Panc1 (cell line): ENCODE data around the gene CDH23. TPM values are rescaled to one million over a fixed set of nuclear protein-coding genes. Genes with fewer than 3 reads are reported as not detected.

ENCODE experiments used
- ATAC-seq: fragments of 200-7000 bp; cut with Tn5 transposase; 2 replicates; pipeline ENCODE4 v1.9.1; 2020; ENCODE audit warnings: mild to moderate bottlenecking, moderate library complexity
- BruUV-seq: library from RNA; stranded (reverse); fragments of 400-500 nt; replicated peaks from 2 replicates; lab custom pipeline; 2021; lab: Mats Ljungman, UMichigan
- CTCF ChIA-PET: fragments of 300-600 bp; sonication (Branson Sonifier 250); formaldehyde crosslinking; loops from one replicate; lab custom pipeline; 2022; ENCODE audit warnings: antibody characterized with exemption; lab: Charles Lee
- POLR2A ChIA-PET: fragments of 300-600 bp; sonication (Branson Sonifier 250); formaldehyde crosslinking; loops from one replicate; lab custom pipeline; 2022; ENCODE audit warnings: antibody characterized with exemption; lab: Charles Lee
- DNase-seq: peaks from one replicate; pipeline ENCODE4 v3.0.0-alpha.2; 2010; ENCODE audit warnings: low read depth, low spot score
- H3K27ac ChIP-seq: 2 replicates; pipeline ENCODE4 v1.5.1; 2011; ENCODE audit warnings: mild to moderate bottlenecking, low read length, inconsistent platforms
- H3K27me3 ChIP-seq: fragments of 200-500 bp; sonication (Bioruptor generic); 2 replicates; pipeline ENCODE4 v1.6.0; 2014; ENCODE audit warnings: low read length, inconsistent platforms; ENCODE audit not compliant: control insufficient read depth, insufficient read depth
- H3K36me3 ChIP-seq: fragments of 200-500 bp; sonication (Bioruptor generic); 2 replicates; pipeline ENCODE4 v1.5.1; 2014; ENCODE audit warnings: inconsistent platforms, mild to moderate bottlenecking, low read length, moderate library complexity; ENCODE audit not compliant: control insufficient read depth, insufficient read depth
- H3K4me1 ChIP-seq: 2 replicates; pipeline ENCODE4 v1.5.1; 2011; ENCODE audit warnings: inconsistent platforms, mild to moderate bottlenecking, low read length, moderate library complexity; ENCODE audit not compliant: control insufficient read depth, insufficient read depth
- H3K4me3 ChIP-seq, 2 experiments: 2 replicates each; pipeline ENCODE4 v1.5.1; 2011 to 2012; ENCODE audit warnings: low read depth in 2 of 2, low read length in 2 of 2, mild to moderate bottlenecking in 2 of 2, inconsistent platforms in 1 of 2, moderate library complexity in 1 of 2
- H3K9me3 ChIP-seq: fragments of 200-500 bp; sonication (Bioruptor generic); 2 replicates; pipeline ENCODE4 v1.5.1; 2014; ENCODE audit warnings: low read depth, mild to moderate bottlenecking, inconsistent platforms, low read length, moderate library complexity; ENCODE audit not compliant: control insufficient read depth, insufficient read depth
- CTCF ChIP-seq: fragments of 450-650 bp; IDR thresholded peaks from 2 replicates; pipeline ENCODE4 v1.5.1; 2017; ENCODE audit warnings: mild to moderate bottlenecking
- POLR2AphosphoS5 ChIP-seq: IDR thresholded peaks from 2 replicates; pipeline ENCODE4 v1.6.1; 2012; ENCODE audit warnings: mild to moderate bottlenecking, low read depth, low read length, moderate library complexity
- REST ChIP-seq, 2 experiments: IDR thresholded peaks; 2 replicates each; pipeline ENCODE4 v1.6.1; 2011 to 2012; ENCODE audit warnings: low read depth in 2 of 2, control low read depth in 1 of 2, low read length in 1 of 2, mild to moderate bottlenecking in 1 of 2, moderate library complexity in 1 of 2; ENCODE audit not compliant: insufficient read depth in 1 of 2
- SIN3A ChIP-seq: IDR thresholded peaks from 2 replicates; pipeline ENCODE4 v1.6.1; 2012; ENCODE audit warnings: low read depth, mild to moderate bottlenecking, low read length, moderate library complexity, borderline replicate concordance; ENCODE audit not compliant: insufficient read depth
- TCF7L2 ChIP-seq: IDR thresholded peaks from 2 replicates; pipeline ENCODE4 v1.6.1; 2011; ENCODE audit warnings: mild to moderate bottlenecking, low read depth, low read length, inconsistent platforms
- in situ Hi-C: cut with HindIII; loops from 2 replicates; pipeline ENCODE4 v1.10.0; 2016; ENCODE audit warnings: low sequenced_read_pairs, low pct_unique_long_range_greater_than_20kb
- intact Hi-C: fragments of 100-400 bp; cut with micrococcal nuclease; formaldehyde crosslinking; loops from one replicate; pipeline ENCODE4 v1.10.0; 2022; ENCODE audit not compliant: unreplicated experiment
- total RNA-seq: library from RNA; stranded (reverse); gene quantifications from one replicate; pipeline ENCODE4 v1.2.1, GENCODE V29; 2021; ENCODE audit not compliant: unreplicated experiment

CDH23 gene
- total RNA-seq, 1 experiment from 2014 or later: 2.7 TPM

- no TSS peak for BruUV-seq
- ATAC-seq (no peak), DNase-seq (no peak)
- in situ Hi-C loops: no loop called here
- H3K4me1 ChIP-seq: peaks cover 12% of the 10 kb centered on the region
- H3K4me3 ChIP-seq: no peak overlapping the region
- no peak overlapping the region for H3K27ac ChIP-seq
- intact Hi-C loops: loop anchor here (5.0 kb wide), 1 partner anchor 386 kb away; no protein-coding TSS in a partner anchor
- H3K9me3 ChIP-seq: no peaks in the 10 kb centered on the region
- ChIA-PET CTCF (interaction anchor here (1.0 to 2.8 kb wide), 3 partner anchors 9 to 303 kb away, joined by 5 to 9 read pairs (median 9); no protein-coding TSS in a partner anchor), POLR2A (interaction anchor here (0.6 kb wide), 1 partner anchor 276 kb away, joined by 3 read pairs; no protein-coding TSS in a partner anchor)
- TF ChIP-seq TCF7L2 (no peak), CTCF (no peak), REST (IDR thresholded peaks at IDR 0.05; ENCODE audit: insufficient read depth in 1 of 2, low read depth in 2 of 2, low read length in 1 of 2) (no peak), SIN3A (no peak), POLR2AphosphoS5 (no peak)
- no peaks in the 10 kb centered on the region for H3K36me3 ChIP-seq
- H3K27me3 ChIP-seq: no peaks in the 10 kb centered on the region
Measured at GRCh38 chr10:71698737-71699136, 302.0 kb downstream of the CDH23 start.

GRCh38 chr10:71700731-71701368 is 304.1 kb downstream of the CDH23 start:
- Histone ChIP-seq H3K9me3 (no peaks in the 10 kb centered on the region), H3K27ac (no peak overlapping the region), H3K4me3 (no peak overlapping the region), H3K4me1 (peaks cover 8% of the 10 kb centered on the region), H3K36me3 (no peaks in the 10 kb centered on the region), H3K27me3 (no peaks in the 10 kb centered on the region)
- no peak for TF ChIP-seq TCF7L2
- TF ChIP-seq SIN3A: no peak
- TF ChIP-seq CTCF: no peak
- no peak for TF ChIP-seq REST (IDR thresholded peaks at IDR 0.05; ENCODE audit: insufficient read depth in 1 of 2, low read depth in 2 of 2, low read length in 1 of 2)
- no peak for TF ChIP-seq POLR2AphosphoS5
- BruUV-seq: no TSS peak
- ATAC-seq (no peak), DNase-seq (no peak)
- POLR2A ChIA-PET: no interaction called here
- in situ Hi-C loops (no loop called here), intact Hi-C loops (loop anchor here (10.0 kb wide), 1 partner anchor 114 kb away; no protein-coding TSS in a partner anchor)
- CTCF ChIA-PET: interaction anchor here (0.6 kb wide), 1 partner anchor 387 kb away, joined by 3 read pairs; no protein-coding TSS in a partner anchor
